Stimulated activated CD4-positive, alpha-beta T cell treated with anti-CD3 and anti-CD28 coated beads, Interleukin-4, amount 100 ng/mL, for 1 hour (primary cell): ENCODE measurements around the gene CR1.
A peak's percentile ranks its signal among the peaks of the same experiment; 100 is the strongest.
"Not testable (repeated sequence)": the region's sequence is repeated elsewhere in the genome, so short reads cannot be mapped to it uniquely, and the experiment has no call there.

Experiments
- DNase-seq: peaks from one replicate; pipeline ENCODE4 v3.0.0-alpha.2; 2020

CR1 gene

GRCh38 chr1:207495801-207496792 is at the start of gene CR1:
Gene CR1, plus strand, starts transcription at chr1:207496157. Its CDS starts 111 bp downstream, at chr1:207496268.
- peak; percentile 34 for DNase-seq

GRCh38 chr1:207453710-207454045 is 42.3 kb upstream of the CR1 start:
- DNase-seq, result no peak

GRCh38 chr1:207454046-207454964 is 41.7 kb upstream of the CR1 start, which contains the start of gene CR2:
Gene CR2, plus strand, starts transcription at chr1:207454328. Its CDS starts 91 bp downstream, at chr1:207454419.
- peak; percentile 55 for DNase-seq

GRCh38 chr1:207455183-207455754 is 40.7 kb upstream of the CR1 start:
- DNase-seq, result no peak

GRCh38 chr1:207458414-207458813 is 37.5 kb upstream of the CR1 start:
- DNase-seq, result no peak

GRCh38 chr1:207459008-207459407 is 36.9 kb upstream of the CR1 start:
- no peak for DNase-seq

- no peak for DNase-seq
Observed at GRCh38 chr1:207461649-207462048, 34.3 kb upstream of the CR1 start.

- no peak for DNase-seq
Observed at GRCh38 chr1:207462535-207462934, 33.4 kb upstream of the CR1 start.

- no peak for DNase-seq
Observed at GRCh38 chr1:207463021-207463420, 32.9 kb upstream of the CR1 start.

GRCh38 chr1:207463571-207463970 is 32.4 kb upstream of the CR1 start:
- DNase-seq, result no peak

GRCh38 chr1:207470927-207471326 is 25.0 kb upstream of the CR1 start:
- no peak for DNase-seq

GRCh38 chr1:207474210-207474609 is 21.7 kb upstream of the CR1 start:
- DNase-seq, result no peak

GRCh38 chr1:207486198-207486597 is 9.8 kb upstream of the CR1 start:
- DNase-seq, result no peak

GRCh38 chr1:207487636-207488035 is 8.3 kb upstream of the CR1 start:
- no peak for DNase-seq

GRCh38 chr1:207493212-207493611 is 2.7 kb upstream of the CR1 start:
- DNase-seq, result no peak

GRCh38 chr1:207494171-207494570 is 1.8 kb upstream of the CR1 start:
- no peak for DNase-seq

- not testable (repeated sequence) for DNase-seq
Observed at GRCh38 chr1:207495281-207495680, 676 bp upstream of the CR1 start.

- no peak for DNase-seq
Observed at GRCh38 chr1:207497941-207498340, 2.0 kb downstream of the CR1 start.

GRCh38 chr1:207499573-207499972 is 3.6 kb downstream of the CR1 start:
- DNase-seq, result peak; percentile 67

GRCh38 chr1:207500306-207500705 is 4.3 kb downstream of the CR1 start:
- no peak for DNase-seq

- no peak for DNase-seq
Observed at GRCh38 chr1:207501071-207501470, 5.1 kb downstream of the CR1 start.

- DNase-seq, result no peak
Observed at GRCh38 chr1:207502726-207503125, 6.8 kb downstream of the CR1 start.

- no peak for DNase-seq
Observed at GRCh38 chr1:207503950-207504349, 8.0 kb downstream of the CR1 start.
